ENCODE data around the gene MLH3. TPM values are rescaled to one million over a fixed set of nuclear protein-coding genes. Genes with fewer than 3 reads are reported as not detected.

Gene MLH3
- total RNA-seq, 3 donors from 2014 or later (not counting 1 experiment from before 2014, with no cell fraction given): 15.5 to 20.7 (median 19.1) TPM

- Histone ChIP-seq H3K9me3 (ENCODE audit: control insufficient read depth, insufficient read depth, low read length) (no peaks in the 10 kb centered on the region), H3K4me1 (ENCODE audit: control insufficient read depth, insufficient read depth, low read length) (peaks cover 13% of the 10 kb centered on the region), H3K4me3 (ENCODE audit: low read length) (peak overlapping the region; percentile 97), H3K27ac (ENCODE audit: low read length) (peak overlapping the region; percentile 34), H3K27me3 (ENCODE audit: control insufficient read depth, insufficient read depth, low read length) (no peaks in the 10 kb centered on the region), H3K36me3 (ENCODE audit: control insufficient read depth, insufficient read depth, low read length) (no peaks in the 10 kb centered on the region)
- intact Hi-C loops (cut with micrococcal nuclease): loop anchor here (5.0 kb wide), 1 partner anchor 62 kb away; the partner anchor contains the start of gene EIF2B2
- H3K4me3 Mint-ChIP-seq: peak overlapping the region; percentile 100
- no peak for DNase-seq
- no peaks in the 10 kb centered on the region for H3K27me3 Mint-ChIP-seq (ENCODE audit: low read depth in 2 of 2)
- whole genome bisulfite sequencing (ENCODE audit: insufficient coverage): 77% methylated on average over 6 of the region's 8 CpGs
- H3K27ac Mint-ChIP-seq: peak overlapping the region; percentile 94 to 97
- ATAC-seq: peak in 2 of 3 donors; percentile 1 to 19
- no peaks in the 10 kb centered on the region for H3K9me3 Mint-ChIP-seq
- H3K4me1 Mint-ChIP-seq: peaks cover 18 to 22% of the 10 kb centered on the region in 2 donors
- TF ChIP-seq CTCF (IDR thresholded peaks at IDR 0.05): no peak
- no peaks in the 10 kb centered on the region for H3K36me3 Mint-ChIP-seq
Measured at GRCh38 chr14:75064205-75064567, 12.9 kb upstream of the MLH3 start.

- ATAC-seq (peak; percentile 98 to 100 (median 99)), DNase-seq (peak; percentile 92 to 93)
- H3K9me3 ChIP-seq (ENCODE audit: control insufficient read depth, insufficient read depth, low read length): no peaks in the 10 kb centered on the region
- H3K36me3 Mint-ChIP-seq: no peaks in the 10 kb centered on the region
- TF ChIP-seq CTCF (IDR thresholded peaks at IDR 0.05): no peak
- WGBS (ENCODE audit: insufficient coverage): 0% methylated on average over 31 of the region's 34 CpGs
- peaks cover 13% of the 10 kb centered on the region for H3K4me1 ChIP-seq (ENCODE audit: control insufficient read depth, insufficient read depth, low read length)
- H3K27ac ChIP-seq (ENCODE audit: low read length): peak within 1 kb of the TSS; percentile 82
- peaks cover 18 to 22% of the 10 kb centered on the region in 2 donors for H3K4me1 Mint-ChIP-seq
- no peaks in the 10 kb centered on the region for H3K36me3 ChIP-seq (ENCODE audit: control insufficient read depth, insufficient read depth, low read length)
- intact Hi-C loops (cut with micrococcal nuclease): loop anchor here (1.0 to 5.0 kb wide), 2 partner anchors 12 to 61 kb away; partner anchors contain the start of genes EIF2B2 and MLH3
- H3K4me3 Mint-ChIP-seq: peak within 1 kb of the TSS; percentile 100
- H3K9me3 Mint-ChIP-seq: no peaks in the 10 kb centered on the region
- peak within 1 kb of the TSS; percentile 97 for H3K4me3 ChIP-seq (ENCODE audit: low read length)
- no peaks in the 10 kb centered on the region for H3K27me3 ChIP-seq (ENCODE audit: control insufficient read depth, insufficient read depth, low read length)
- peak within 1 kb of the TSS; percentile 94 to 97 for H3K27ac Mint-ChIP-seq
- no peaks in the 10 kb centered on the region for H3K27me3 Mint-ChIP-seq (ENCODE audit: low read depth in 2 of 2)
Measured at GRCh38 chr14:75063491-75064204, 12.4 kb upstream of the MLH3 start, which contains the start of gene ACYP1. Gene ACYP1 (minus strand): TSS chr14:75064024. CDS start chr14:75063553, 471 bp downstream.

- Histone ChIP-seq H3K36me3 (ENCODE audit: control insufficient read depth, insufficient read depth, low read length) (no peaks in the 10 kb centered on the region), H3K27ac (ENCODE audit: low read length) (no peak overlapping the region), H3K4me1 (ENCODE audit: control insufficient read depth, insufficient read depth, low read length) (peaks cover 13% of the 10 kb centered on the region), H3K9me3 (ENCODE audit: control insufficient read depth, insufficient read depth, low read length) (no peaks in the 10 kb centered on the region), H3K27me3 (ENCODE audit: control insufficient read depth, insufficient read depth, low read length) (no peaks in the 10 kb centered on the region), H3K4me3 (ENCODE audit: low read length) (peak overlapping the region; percentile 97)
- Mint-ChIP-seq H3K4me3 (peak overlapping the region; percentile 100), H3K27me3 (ENCODE audit: low read depth in 2 of 2) (no peaks in the 10 kb centered on the region), H3K27ac (peak overlapping the region; percentile 94 to 97), H3K4me1 (peaks cover 18 to 22% of the 10 kb centered on the region in 2 donors), H3K36me3 (no peaks in the 10 kb centered on the region), H3K9me3 (no peaks in the 10 kb centered on the region)
- ATAC-seq: no peak
- peak in 1 of 2 donors; percentile 29 for DNase-seq
- TF ChIP-seq CTCF (IDR thresholded peaks at IDR 0.05): no peak
- intact Hi-C loops (cut with micrococcal nuclease): loop anchor here (1.0 to 5.0 kb wide), 2 partner anchors 12 to 61 kb away; partner anchors contain the start of genes EIF2B2 and MLH3
- WGBS (ENCODE audit: insufficient coverage): 23% methylated on average over 5 of the region's 5 CpGs
Measured at GRCh38 chr14:75063013-75063412, 11.7 kb upstream of the MLH3 start.
